ENCODE measurements around the gene ENAH. TPM values are rescaled to one million over a fixed set of nuclear protein-coding genes. Genes with fewer than 3 reads are reported as not detected.
"Not testable (repeated sequence)": the region's sequence is repeated elsewhere in the genome, so short reads cannot be mapped to it uniquely, and the experiment has no call there.

ENAH gene
- polyA plus RNA-seq, 3 donors, result 89.0 to 107 (median 103) TPM

DNA sequence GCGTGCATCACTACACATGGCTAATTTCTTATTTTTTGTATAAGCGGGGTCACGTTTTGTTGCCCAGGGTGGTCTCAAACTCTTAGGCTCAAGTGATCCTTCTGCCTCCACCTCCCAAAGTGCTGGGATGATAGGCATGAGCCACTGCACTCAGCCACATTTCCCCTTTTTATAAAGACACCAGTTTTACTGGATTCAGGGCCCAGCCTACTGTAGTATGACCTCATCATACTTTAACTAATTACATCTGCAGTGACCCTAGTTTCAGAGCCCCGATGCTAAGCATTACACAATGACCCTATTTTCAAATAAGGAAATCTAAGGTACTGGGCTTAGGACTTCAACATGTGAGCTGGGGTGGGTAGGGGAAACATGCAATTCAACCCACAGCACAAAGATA lies 31.8 kb upstream of the ENAH start:
- DNase-seq, result no peak

DNA sequence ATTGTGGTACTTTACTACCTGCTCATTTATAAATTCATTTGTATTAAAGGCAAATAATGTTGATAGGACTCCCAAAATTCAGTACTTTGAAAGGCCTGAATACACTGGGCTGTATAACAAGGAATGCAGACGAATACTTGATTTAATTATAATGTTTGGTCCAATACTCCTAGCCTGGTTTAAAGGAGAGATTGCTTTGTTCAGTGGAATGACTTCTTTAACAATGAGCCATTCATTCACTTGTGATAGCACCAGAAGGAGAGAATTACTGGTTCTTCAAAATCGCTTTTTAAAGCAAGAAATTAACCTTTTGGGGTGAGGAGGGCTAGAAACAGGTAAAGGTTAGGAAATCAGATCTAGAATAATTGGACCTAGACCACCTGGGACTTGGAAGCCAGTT lies 28.3 kb upstream of the ENAH start:
- DNase-seq, result no peak

DNA sequence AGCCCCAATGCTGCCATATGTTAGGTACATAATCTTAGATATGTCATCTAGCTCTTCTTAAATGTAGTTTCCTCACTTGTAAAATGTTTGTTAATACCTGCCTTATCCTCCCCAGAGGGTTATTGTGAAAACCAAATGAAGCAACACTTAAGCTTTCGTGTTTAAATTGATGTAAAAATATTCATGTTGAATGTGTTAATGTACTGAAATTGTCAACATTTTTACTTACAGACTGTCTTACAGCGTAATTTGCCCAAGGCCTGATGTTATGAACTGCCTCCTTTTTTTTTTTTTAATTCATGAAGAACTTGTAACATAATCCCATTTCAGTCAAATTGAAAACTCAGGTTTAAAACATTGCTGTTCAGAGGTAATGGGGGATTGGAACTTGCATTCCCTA lies 25.6 kb upstream of the ENAH start:
- no peak for DNase-seq

DNA sequence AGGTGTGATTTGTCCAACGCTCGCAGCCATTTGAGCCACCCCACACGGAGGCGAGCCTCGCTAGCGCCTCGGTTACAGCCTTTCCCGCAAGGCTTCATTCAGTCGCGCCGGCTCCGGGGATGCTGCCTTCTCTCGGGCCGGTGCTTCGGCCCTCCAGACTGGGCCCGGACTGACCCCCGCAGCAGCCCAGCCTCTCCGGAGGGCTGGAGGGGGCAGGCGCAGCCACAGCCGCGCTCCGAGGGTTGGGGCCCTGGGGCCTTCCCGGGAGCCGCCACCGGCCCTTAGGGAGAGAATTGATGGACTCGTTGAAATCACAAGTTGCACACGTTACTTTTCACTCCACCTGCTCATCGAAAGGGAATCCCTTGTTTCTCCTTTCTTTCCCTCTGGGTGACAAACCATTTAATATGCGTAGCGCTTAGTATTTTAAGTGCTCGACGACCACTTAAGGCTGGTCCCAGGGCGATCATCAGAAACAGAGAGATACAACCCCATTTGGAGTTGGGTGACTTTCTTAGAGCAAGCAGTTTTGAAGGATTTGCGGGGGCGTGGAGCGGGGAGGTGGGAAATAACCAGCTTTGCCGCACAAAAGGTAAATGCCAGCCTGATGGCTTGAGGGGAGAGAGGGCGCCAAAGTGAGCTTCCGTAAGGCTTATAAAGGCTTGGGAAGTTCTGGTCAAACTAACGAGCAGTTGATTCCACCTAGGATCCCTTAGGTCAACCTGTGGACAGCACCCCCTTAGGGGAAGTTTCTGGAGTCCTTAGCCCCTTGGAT lies 24.6 kb upstream of the ENAH start:
- DNase-seq, result peak; percentile 35

DNA sequence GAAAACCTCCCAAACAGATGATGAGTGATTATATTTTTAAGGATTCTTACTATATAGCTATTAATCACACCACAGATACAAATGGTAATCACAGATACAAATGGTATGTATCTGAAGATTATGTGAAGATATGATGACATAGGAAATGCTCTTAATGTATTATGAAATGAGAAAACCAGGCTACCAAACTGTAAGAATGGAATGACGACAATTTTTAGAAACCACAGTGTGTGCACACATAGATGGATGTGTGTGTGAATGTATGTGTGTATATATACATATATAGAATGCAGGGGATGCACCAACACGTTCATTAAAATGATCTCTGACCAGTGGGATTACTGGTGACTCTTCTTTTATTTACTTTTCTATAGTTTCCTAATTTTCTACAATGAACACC lies 21.5 kb upstream of the ENAH start:
- DNase-seq, result no peak

DNA sequence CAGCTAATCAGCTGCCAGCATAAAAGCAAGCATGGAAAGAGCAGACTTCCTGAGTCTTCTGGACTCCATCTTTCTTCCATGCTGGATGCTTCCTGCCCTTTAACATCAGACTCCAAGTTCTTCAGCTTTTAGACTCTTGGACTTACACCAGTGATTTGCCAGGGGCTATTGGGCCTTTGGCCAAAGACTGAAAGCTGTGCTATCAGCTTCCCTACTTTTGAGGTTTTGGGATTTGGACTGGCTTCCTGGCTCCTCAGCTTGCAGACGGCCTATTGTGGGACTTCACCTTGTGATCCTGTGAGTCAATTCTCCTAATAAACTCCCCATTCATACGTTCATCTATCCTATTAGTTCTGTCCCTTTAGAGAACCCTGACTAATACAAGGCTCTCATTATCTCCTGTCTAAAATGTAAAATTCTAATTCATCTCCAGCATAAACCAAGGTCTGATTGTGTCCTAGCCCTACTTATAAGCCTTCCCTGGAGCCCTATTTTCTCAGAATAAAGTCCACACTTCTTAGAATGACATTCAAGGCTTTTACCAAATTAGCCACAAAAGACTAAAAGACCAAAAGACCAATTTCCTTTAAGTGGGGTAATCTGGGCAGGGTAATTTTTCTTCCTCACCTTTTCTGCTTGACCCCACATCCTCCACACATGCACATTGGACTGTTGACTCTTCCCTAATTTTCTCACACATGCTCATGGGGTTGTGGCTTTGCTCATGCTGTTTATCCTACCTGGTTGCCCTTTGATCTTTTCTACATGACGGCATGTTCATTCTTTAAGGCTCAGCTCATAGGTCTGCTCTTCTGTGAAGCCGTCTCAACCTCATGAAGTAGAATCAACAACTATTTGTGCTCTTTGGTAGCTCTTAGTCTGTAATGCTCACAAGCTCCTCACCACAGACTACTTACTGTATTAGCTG lies 18.1 kb upstream of the ENAH start:
- no peak for DNase-seq

DNA sequence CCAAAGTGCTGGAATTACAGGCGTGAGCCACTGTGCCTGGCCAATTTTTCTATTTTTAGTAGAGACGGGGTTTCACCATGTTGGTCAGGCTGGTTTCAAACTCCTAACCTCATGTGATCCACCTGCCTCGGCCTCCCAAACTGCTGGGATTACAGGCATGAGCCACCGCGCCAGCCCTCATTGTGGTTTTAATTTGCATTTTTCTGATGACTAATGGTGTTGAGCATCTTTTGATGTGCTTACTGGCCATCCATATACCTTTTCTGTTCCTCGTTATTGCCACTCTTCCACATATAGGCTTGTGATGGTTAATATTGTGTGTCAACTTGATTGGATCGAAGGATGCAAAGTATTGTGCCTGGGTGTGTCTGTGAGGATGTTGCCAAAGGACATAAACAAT lies 17.4 kb upstream of the ENAH start:
- no peak for DNase-seq

DNA sequence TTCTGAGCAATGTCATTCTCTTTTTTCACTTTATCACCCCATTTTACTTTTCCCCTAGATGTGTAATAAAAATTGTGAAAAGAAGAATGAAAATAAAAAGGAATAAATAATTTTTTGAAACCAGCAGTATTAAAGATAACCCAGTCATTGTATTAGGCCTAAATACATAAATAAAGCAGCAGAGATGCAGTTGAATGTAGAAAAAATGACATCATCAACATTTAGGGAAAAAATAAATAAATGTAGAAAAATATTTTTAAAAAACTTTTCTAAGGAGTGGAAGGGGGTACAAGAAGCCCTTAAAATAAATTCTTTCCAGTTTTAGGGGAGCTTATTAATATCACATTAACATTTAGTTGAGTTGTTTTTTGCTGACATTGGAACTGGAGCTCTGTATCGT lies 15.3 kb upstream of the ENAH start:
- DNase-seq, result no peak

DNA sequence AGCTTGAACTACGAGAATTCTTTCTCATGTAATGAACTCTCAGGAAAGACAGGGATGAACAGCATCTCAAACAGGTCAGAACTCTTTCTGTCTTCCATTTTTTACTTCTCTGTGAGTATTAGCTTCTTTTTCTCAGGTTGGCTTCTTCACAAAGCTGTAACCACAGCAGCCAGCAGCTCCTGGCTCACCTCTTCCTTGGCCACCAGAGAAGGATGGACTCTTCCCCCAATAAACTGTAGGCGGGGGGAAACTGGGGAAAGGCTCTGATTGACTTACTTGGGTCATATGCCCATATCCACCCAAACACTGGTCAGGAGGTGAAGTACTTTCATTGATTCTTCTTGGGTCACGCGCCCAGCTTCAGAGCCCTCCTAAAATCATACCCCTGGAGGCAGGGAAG lies 14.4 kb upstream of the ENAH start:
- no peak for DNase-seq

DNA sequence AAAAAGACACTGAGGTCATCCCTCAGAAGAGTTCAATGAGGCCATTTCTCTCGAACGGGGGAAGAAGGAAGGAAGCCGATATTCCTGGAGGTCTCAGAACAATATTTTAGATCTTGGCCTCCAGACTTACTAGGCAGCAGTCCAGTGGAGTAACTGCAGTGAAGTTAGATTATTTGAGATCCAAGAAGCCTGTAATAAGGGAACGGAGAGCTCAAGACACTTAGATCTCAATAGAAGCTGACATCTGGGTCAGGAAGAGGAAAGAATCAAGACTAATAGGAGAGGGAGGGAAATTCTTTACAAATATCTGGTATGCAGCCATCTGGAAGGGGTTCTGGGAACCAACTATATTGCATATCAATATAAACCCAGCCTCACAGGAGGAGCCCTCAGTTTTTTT lies 13.6 kb upstream of the ENAH start:
- no peak for DNase-seq

DNA sequence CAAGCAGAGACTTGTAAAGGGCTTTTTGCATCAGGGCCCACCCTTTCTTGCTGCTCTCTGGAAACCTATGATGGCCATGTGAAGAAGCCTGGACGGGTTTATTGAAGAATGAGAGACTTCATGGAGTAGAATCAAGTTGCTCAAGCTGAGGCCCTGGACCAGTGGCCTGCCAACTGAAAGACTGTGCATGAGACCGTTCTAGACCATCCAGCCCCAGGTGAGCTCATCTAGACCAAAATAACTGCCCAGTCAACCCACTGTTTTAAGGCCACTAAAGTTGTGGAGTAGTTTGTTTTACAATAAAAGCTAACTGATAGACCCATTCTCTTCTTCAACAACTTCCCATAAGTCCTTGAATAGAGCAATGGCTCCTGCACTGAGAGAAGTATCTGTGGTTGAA lies 11.8 kb upstream of the ENAH start:
- DNase-seq, result no peak

DNA sequence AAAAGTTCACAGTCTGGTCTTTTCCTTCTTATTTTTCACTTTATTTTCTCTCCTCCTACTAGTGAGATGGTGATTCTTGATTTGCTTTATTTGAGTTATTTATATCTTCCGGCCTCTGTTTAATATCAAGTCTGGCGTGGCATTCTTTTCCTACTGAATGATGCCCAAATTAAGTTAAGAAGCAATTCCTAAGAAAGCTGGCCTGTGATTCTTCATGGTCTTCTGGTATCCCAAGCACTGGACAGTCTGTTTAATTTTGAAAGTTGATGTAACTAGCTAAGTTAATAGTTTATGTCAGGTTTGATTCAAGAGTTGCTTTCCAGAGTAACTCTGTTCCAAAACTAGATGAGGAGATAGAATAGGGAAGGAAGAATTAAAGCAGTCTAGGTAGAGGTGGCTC lies 9.2 kb upstream of the ENAH start:
- no peak for DNase-seq

DNA sequence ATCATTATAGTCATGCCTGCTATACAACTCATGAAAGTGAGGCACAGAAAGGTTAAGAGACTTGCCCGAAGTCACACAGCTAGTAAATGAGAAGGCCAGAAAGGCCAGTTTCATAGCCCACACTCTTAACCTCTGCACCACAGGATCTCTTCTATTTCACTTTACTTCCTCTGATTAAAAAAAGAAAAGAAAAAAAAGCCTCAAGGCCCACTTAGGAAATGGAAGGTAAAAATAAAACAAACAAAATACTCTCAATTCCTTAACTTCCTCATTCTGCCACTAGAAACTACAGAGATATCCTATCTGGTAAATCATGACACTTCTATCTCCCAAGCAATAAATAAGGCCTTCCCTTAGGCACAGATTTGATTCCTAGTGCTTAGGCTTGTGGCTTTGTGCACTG lies 7.6 kb upstream of the ENAH start:
- no peak for DNase-seq

DNA sequence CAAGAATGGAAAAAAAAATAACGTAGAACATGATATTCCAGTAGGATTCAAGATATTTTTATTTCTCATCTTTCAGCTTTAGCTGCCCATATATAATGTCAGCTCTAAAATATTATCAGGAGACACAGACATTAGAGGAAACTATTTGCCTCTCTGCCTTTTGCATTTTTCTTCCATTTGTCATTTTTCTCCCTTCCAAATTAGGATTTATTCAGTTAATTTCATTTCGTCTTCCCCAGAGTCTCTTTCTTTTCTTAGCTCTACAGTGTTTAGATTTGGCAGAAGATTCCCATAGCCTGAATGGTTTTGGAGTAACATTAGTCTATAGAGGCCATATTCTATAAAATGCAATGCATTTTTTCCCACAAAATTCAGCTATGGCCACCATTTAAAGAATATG lies 5.1 kb upstream of the ENAH start:
- DNase-seq, result no peak

DNA sequence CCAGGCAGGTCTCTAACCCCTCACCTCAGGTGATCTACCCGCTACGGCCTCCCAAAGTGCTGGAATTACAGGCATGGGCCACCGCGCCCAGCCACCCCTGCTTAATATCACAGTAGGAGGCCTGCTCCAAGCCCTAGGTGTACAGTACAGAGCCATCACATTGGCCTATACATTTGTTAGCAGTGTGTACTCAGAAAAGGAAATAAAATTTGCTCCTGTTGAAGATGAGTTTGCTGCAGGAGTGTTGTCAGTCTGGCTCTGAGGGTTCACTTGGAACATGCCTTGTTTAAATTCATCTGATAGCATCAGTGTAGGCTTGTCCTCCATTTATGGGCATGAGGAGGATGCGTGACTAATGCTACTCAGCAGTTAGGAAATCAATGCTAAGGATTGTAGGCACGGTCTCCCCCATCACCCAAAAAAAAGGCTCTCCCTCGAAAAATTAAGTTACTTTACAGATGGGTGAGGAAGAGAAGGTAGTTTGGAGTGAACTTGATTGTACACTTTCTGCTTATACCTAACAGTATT lies 4.6 kb upstream of the ENAH start:
- no peak for DNase-seq

DNA sequence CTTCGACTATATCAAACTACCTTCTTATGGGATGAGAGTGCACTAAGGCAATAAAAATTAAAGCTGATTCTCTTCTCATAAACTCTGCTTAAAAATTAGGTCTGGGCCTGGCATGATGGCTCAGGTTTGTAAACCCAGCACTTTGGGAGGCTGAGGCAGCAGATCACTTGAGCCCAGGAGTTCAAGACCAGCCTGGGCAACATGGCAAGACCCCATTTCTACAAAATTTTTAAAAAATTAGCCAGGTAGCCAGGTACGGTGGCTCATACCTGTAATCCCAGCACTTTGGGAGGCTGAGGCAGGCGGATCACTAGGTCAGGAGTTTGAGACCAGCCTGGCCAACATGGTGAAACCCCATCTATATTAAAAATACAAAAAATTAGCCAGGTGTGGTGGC lies 3.3 kb upstream of the ENAH start:
- DNase-seq, result not testable (repeated sequence)

DNA sequence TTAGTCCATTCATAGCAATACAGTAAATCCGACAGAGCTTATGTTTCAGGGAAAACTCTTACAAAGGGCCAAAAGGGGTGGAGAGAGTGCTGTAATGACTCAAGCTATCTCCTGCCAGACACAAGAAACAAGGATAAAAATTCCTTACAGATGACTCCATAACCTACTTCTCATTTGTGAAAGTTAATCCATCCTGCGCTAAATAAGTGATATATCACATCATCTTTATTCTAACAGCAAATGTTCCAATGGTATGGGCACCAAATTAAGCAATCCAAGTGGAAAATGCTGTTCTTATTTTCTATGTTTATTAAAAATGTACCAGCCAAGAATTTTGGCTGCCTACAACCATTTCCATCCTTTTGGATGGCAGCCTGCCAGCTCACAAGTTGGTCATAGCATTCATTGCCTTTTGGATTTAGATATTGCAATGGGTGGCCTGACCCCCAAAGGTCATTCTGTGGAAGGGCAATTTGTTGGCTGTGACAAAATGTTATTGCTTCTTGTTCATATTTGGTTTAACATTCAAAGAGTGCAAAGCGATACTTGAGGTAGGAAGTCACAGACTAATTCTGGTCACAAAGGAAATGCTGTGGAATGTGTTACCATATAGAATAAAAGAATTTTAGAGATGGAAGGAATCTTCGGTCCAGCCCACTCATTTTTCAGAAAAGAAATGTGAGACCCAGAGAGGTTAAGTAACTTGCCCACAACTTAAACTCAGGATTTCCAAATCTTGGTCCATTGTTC lies 2.8 kb upstream of the ENAH start:
- no peak for DNase-seq

DNA sequence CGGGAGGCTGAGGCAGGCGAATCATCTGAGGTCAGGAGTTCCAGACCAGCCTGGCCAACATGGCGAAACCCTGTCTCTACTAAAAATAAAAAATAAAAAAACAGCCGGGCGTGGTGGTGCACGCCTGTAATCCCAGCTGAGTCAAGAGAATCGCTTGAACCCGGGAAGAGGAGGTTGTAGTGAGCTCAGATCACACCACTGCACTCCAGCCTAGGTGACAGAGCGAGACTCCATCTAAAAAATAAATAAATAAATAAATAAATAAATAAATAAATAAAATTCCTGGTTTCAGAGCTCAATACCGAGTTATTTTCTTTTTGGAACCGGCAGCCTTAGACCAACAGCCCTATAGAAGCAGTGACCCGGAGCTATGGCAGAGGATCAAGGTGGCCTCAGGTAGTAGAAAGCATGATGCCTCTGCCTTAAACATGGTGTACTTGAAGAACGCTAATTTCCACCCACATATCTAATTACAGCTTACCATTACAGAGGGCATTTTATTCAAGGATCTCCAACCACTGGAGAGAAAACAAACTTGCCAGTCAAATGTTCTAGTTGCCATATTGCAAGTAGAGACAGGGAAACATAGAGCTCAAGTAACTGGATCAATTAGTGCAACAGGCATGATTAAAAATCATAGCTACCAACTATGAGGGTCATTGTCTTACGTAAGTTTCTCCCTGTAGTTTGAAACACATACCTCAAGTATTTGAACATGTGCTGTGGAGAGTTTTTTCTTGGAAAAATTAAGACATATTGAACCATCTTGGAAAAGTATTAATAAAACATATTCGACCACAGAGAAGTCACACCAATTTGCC lies 2.0 kb upstream of the ENAH start:
- DNase-seq, result no peak

DNA sequence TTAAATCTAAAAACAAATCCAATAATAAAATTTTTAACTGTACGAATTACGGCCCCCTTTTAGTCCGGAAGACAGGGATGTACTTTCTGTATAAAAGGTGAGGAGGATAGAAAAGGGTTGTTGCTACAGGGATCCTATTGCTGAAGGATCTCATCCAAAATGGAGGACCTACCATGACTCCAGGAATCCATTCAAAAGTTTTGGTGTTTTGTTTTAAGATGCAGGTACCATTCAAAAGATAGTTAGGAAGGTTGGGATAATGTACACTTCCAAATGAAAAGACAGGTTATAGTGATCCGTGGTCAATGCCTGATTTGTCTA lies 1.3 kb upstream of the ENAH start:
- no peak for DNase-seq

DNA sequence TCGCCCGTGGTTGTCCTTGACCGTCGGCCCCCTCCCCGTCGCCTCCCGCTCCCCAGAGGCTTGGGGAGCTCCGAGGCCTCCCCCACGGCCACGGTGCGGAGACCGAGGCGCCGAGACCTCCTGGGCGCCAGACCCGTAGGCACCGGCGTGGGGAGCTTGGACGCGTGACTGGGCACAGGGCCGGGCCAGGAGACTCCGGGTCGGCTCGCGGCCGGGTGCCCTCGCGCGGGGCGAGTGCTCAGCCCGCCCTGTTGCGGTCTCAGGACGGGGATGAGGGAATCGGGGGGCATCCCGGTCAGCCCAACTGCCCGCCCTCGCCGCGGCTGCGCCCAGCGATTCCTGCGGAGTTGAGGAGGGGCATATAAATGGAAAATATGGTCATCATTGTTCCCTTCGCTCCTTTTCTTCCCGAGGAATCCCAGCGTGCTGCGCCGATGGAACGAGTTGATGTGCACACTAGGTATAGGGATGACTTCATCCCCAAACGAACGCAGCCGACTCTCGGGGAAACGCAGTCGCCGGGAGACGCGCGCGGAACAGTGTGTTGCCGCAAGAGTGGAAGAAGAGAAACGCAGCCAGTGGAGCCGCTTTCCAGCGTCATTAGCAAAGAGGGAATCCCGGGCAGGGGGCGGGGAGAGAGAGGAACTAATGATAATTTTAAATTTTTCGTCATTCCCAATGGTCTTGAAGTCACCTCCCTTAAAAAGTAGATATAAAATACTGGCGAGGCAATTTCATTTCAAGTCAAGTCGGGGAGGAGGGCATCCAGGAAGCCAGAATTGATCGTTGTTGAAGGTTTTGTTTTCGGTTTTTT lies 747 bp upstream of the ENAH start:
- DNase-seq, result peak; percentile 74

Data from renal pelvis (tissue), 4 donors.